KMS-11 (cell line): Measurements from ENCODE around the gene ADAP1.

Experiments
- H2AFZ ChIP-seq: fragments of 200-600 bp; sonication (generic); 2 replicates; pipeline ENCODE4 v1.6.1; 2016; ENCODE audit warnings: antibody characterized with exemption, mixed run types, low read depth
- H3K27ac ChIP-seq: fragments of 200-600 bp; sonication (generic); 2 replicates; pipeline ENCODE4 v1.6.1; 2016; ENCODE audit warnings: mild to moderate bottlenecking, mixed run types
- H3K27me3 ChIP-seq: fragments of 200-600 bp; sonication (generic); 2 replicates; pipeline ENCODE4 v1.6.1; 2017; ENCODE audit warnings: mild to moderate bottlenecking, low read depth, mixed run types, moderate library complexity; ENCODE audit not compliant: insufficient read depth
- H3K36me3 ChIP-seq: fragments of 200-600 bp; sonication (generic); 2 replicates; pipeline ENCODE4 v1.6.1; 2017; ENCODE audit warnings: mild to moderate bottlenecking, mixed run types; ENCODE audit not compliant: insufficient read depth
- H3K4me1 ChIP-seq: fragments of 200-600 bp; sonication (generic); 2 replicates; pipeline ENCODE4 v1.6.1; 2016; ENCODE audit warnings: mild to moderate bottlenecking, low read depth, mixed run types; ENCODE audit not compliant: poor library complexity, severe bottlenecking
- H3K4me2 ChIP-seq: fragments of 200-600 bp; sonication (generic); 2 replicates; pipeline ENCODE4 v1.7.0; 2016; ENCODE audit warnings: mild to moderate bottlenecking, mixed run types
- H3K4me3 ChIP-seq: fragments of 200-600 bp; sonication (generic); IDR thresholded peaks from 2 replicates; pipeline ENCODE4 v1.6.1; 2017; ENCODE audit warnings: low read depth, low read length, mixed read lengths; ENCODE audit not compliant: insufficient read depth
- H3K79me2 ChIP-seq: fragments of 200-600 bp; sonication (generic); 2 replicates; pipeline ENCODE4 v1.6.1; 2016; ENCODE audit warnings: low read depth, mixed run types; ENCODE audit not compliant: insufficient read depth
- H3K9ac ChIP-seq: fragments of 200-600 bp; sonication (generic); 2 replicates; pipeline ENCODE4 v1.6.1; 2016; ENCODE audit warnings: mild to moderate bottlenecking, mixed run types
- H4K20me1 ChIP-seq: fragments of 200-600 bp; sonication (generic); 2 replicates; pipeline ENCODE4 v1.6.1; 2016; ENCODE audit warnings: mild to moderate bottlenecking, mixed run types; ENCODE audit not compliant: insufficient read depth
- CTCF ChIP-seq: fragments of 200-600 bp; sonication (generic); conservative IDR thresholded peaks from 2 replicates; pipeline ENCODE4 v1.6.1; 2017; ENCODE audit warnings: low read depth, mild to moderate bottlenecking, antibody characterized with exemption, low read length, moderate library complexity, mixed read lengths

Gene ADAP1

GRCh38 chr7:894164-894867 lies 60.2 kb downstream of the ADAP1 start:
- Histone ChIP-seq H3K36me3 (no peaks in the 10 kb centered on the region), H3K9ac (no peak overlapping the region)

GRCh38 chr7:893686-894085 lies 60.8 kb downstream of the ADAP1 start:
- H2AFZ ChIP-seq = no peak overlapping the region
- H3K9ac ChIP-seq = no peak overlapping the region
- no peaks in the 10 kb centered on the region for H4K20me1 ChIP-seq
- H3K27me3 ChIP-seq = no peaks in the 10 kb centered on the region
- no peak overlapping the region for H3K27ac ChIP-seq
- no peak for TF ChIP-seq CTCF
- H3K4me2 ChIP-seq = no peak overlapping the region
- H3K4me1 ChIP-seq = no peaks in the 10 kb centered on the region
- H3K79me2 ChIP-seq = no peaks in the 10 kb centered on the region
- no peaks in the 10 kb centered on the region for H3K36me3 ChIP-seq
- no peak overlapping the region for H3K4me3 ChIP-seq

More at GRCh38 chr7:894164-894867, 60.2 kb downstream of the ADAP1 start:
- Histone ChIP-seq H3K4me2 (no peak overlapping the region), H3K79me2 (no peaks in the 10 kb centered on the region), H3K4me1 (no peaks in the 10 kb centered on the region), H3K27me3 (no peaks in the 10 kb centered on the region), H2AFZ (no peak overlapping the region), H3K27ac (no peak overlapping the region), H3K4me3 (no peak overlapping the region), H4K20me1 (no peaks in the 10 kb centered on the region)
- TF ChIP-seq CTCF = no peak

- no peak overlapping the region for H3K4me2 ChIP-seq
- H3K27me3 ChIP-seq = no peaks in the 10 kb centered on the region
- no peaks in the 10 kb centered on the region for H3K79me2 ChIP-seq
- H3K9ac ChIP-seq = no peak overlapping the region
- no peaks in the 10 kb centered on the region for H3K4me1 ChIP-seq
- H3K27ac ChIP-seq = no peak overlapping the region
- no peak for TF ChIP-seq CTCF
- no peak overlapping the region for H3K4me3 ChIP-seq
- no peaks in the 10 kb centered on the region for H4K20me1 ChIP-seq
- no peaks in the 10 kb centered on the region for H3K36me3 ChIP-seq
- no peak overlapping the region for H2AFZ ChIP-seq
These were observed 61.6 kb downstream of the ADAP1 start for GRCh38 chr7:892648-893593.

GRCh38 chr7:891805-892204 lies 62.7 kb downstream of the ADAP1 start:
- H2AFZ ChIP-seq = no peak overlapping the region
- no peaks in the 10 kb centered on the region for H3K36me3 ChIP-seq
- H3K4me1 ChIP-seq = no peaks in the 10 kb centered on the region
- no peak overlapping the region for H3K4me2 ChIP-seq
- no peak overlapping the region for H3K9ac ChIP-seq
- no peaks in the 10 kb centered on the region for H3K27me3 ChIP-seq
- no peak for TF ChIP-seq CTCF
- no peaks in the 10 kb centered on the region for H4K20me1 ChIP-seq
- no peak overlapping the region for H3K4me3 ChIP-seq
- H3K79me2 ChIP-seq = no peaks in the 10 kb centered on the region
- no peak overlapping the region for H3K27ac ChIP-seq
